C4-2B (cell line): ENCODE data around the gene PLA2G6.

Experiments used
- H3K27ac ChIP-seq: fragments of 450-650 bp; 2 replicates; pipeline ENCODE4 v1.5.1; 2017
- CTCF ChIP-seq: fragments of 450-650 bp; conservative IDR thresholded peaks from 2 replicates; pipeline ENCODE4 v1.5.1; 2017; ENCODE audit warnings: mild to moderate bottlenecking
- ZFX ChIP-seq: fragments of 450-650 bp; IDR thresholded peaks from 2 replicates; pipeline ENCODE4 v1.6.1; 2017

The PLA2G6 gene

GRCh38 chr22:38097557-38098409 is 83.8 kb downstream of the PLA2G6 start:
- H3K27ac ChIP-seq: no peak overlapping the region
- TF ChIP-seq CTCF (no peak), ZFX (no peak)

- TF ChIP-seq CTCF (no peak), ZFX (no peak)
- no peak overlapping the region for H3K27ac ChIP-seq
Measured at GRCh38 chr22:38097058-38097457, 84.6 kb downstream of the PLA2G6 start.

GRCh38 chr22:38089474-38089851 is 92.2 kb downstream of the PLA2G6 start:
- H3K27ac ChIP-seq: no peak overlapping the region

GRCh38 chr22:38088629-38089473 is 92.8 kb downstream of the PLA2G6 start:
- no peak overlapping the region for H3K27ac ChIP-seq
- TF ChIP-seq CTCF (no peak), ZFX (no peak)

More at GRCh38 chr22:38089474-38089851, 92.2 kb downstream of the PLA2G6 start:
- no peak for TF ChIP-seq ZFX
- no peak for TF ChIP-seq CTCF

GRCh38 chr22:38087855-38088254 is 93.8 kb downstream of the PLA2G6 start:
- no peak for TF ChIP-seq ZFX
- TF ChIP-seq CTCF: no peak
- no peak overlapping the region for H3K27ac ChIP-seq

GRCh38 chr22:38086942-38087341 is 94.7 kb downstream of the PLA2G6 start:
- TF ChIP-seq ZFX (no peak), CTCF (no peak)

More at GRCh38 chr22:38086942-38087341, 94.7 kb downstream of the PLA2G6 start:
- no peak overlapping the region for H3K27ac ChIP-seq
